Stimulated activated CD4-positive, alpha-beta T cell treated with anti-CD3 and anti-CD28 coated beads, TNF-alpha, amount 100 ng/mL, for 1 hour (primary cell): Measurements from ENCODE around the gene BCAS3.
"Not testable (repeated sequence)": the region's sequence is repeated elsewhere in the genome, so short reads cannot be mapped to it uniquely, and the experiment has no call there.

Source experiments
- DNase-seq, 3 donors: peaks; one replicate each; pipeline ENCODE4 v3.0.0-alpha.2; 2020; ENCODE audit warnings: low read depth in 3 of 3, low spot score in 1 of 3

BCAS3 gene

DNA sequence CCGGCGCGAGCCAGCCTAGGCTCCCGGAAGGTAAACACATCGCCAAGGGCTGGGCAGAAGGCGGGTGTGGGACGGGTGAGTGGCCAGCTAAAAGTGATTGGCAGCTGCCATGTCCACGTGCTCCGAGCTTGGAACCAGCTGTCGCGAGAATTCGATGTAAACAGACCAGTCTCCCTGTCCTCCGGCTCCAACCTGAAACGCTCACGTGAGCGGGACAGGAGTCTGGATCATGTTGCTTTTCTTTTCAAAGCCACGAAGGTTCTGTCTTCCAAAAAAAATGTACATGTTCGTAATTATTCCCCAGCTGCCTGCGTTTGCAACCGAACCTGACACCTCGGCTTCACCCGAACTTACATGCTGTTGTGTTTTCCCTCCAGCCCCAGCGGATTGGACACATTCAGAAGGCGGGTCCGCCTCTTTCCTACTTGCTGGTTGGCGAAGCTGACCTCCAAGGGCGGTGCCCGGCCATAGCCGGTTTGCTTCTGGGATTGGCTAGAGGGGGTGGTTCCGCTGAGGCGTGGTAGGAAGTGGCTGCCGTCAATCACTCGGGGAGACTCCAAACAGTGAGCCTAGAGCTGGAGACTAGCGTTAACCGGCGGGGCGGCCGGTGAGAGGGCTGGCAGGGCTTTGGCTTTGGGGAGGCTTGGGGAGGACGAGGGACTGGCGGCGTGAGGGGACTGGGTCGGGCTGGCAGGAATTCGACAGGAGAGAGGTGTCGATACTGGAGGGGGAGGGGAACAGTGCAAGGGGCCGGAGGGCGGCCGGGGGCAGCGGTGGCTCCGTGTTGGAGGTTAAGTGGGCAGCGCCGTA lies at the start of gene BCAS3:
Gene BCAS3 (plus strand): TSS at position 544 of the 810 bp plus-strand sequence.
- peak; percentile 82 to 87 (median 87) for DNase-seq

GRCh38 chr17:60628252-60628889 lies 49.3 kb upstream of the BCAS3 start:
- DNase-seq, result no peak

- no peak for DNase-seq
Measured at GRCh38 chr17:60629120-60629519, 48.5 kb upstream of the BCAS3 start.

- DNase-seq, result no peak
Measured at GRCh38 chr17:60630352-60630751, 47.3 kb upstream of the BCAS3 start.

- no peak for DNase-seq
Measured at GRCh38 chr17:60631119-60631518, 46.5 kb upstream of the BCAS3 start.

DNA sequence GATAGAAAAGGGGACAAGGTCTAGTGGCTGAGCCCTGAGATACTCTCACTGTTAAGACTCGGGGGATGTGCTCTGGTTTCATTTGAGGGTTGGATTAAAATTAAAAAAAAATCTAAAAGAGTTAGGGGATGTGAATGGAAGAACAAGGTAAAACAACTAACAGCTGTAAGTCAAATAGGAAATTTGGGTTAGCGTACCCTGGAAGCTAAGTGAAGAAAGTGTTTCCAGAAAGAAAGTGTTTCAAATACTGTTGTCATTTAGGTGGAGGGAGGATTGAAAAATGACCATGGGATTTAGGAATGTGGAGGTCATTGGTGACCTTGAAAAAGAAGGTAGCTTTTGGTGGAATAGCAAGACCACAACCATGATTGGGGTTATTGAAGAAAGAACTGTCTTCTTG lies 40.0 kb upstream of the BCAS3 start:
- no peak for DNase-seq

GRCh38 chr17:60639019-60639330 lies 38.7 kb upstream of the BCAS3 start:
- no peak for DNase-seq

GRCh38 chr17:60640503-60640902 lies 37.1 kb upstream of the BCAS3 start:
- DNase-seq, result no peak

DNA sequence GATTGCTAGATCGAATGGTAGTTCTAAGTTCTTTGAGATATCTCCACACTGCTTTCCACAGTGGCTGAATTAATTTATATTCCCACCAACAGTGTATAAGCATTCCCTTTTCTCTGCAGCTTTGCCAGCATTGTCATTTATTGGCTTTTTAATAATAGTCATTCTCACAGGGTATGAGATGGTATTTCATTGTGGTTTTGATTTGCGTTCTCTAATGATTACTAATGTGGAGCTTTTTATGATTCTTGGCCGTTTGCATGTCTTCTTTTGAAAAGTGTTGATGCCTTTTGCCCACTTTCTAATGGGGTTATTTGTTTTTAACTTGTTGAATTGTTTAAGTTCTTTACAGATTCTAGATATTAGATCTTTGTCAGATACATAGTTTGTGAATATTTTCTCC lies 36.5 kb upstream of the BCAS3 start:
- DNase-seq, result no peak

GRCh38 chr17:60641810-60642220 lies 35.8 kb upstream of the BCAS3 start:
- peak in 1 of 3 donors; percentile 9 for DNase-seq

DNA sequence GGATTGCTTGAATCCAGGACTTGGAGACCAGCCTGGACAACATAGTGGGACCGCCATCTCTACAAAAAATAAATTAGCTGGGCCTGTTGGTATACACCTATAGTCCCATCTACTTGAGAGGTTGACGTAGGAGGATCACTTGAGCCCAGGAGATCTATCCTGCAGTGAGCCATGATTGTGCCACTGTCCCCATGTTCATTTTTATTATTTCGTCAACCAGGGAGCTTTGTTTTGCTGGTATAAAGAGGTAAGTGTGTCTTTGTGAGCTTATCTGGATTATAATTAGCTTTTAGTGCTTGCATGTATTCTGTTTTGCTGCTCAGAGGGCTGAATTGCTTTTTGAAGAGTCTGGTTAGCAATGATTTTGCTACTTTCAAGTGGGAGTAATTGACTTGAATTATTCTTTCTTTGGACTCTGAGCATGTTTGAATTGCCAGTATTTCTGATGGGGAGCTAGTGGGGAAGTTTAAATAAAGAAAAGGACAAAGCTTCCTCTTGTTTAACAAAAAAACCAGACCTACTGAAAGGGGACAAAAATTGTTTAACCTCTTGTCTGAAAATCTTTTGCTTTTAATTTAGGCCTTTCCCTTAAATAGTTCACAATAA lies 31.6 kb upstream of the BCAS3 start:
- no peak for DNase-seq

DNA sequence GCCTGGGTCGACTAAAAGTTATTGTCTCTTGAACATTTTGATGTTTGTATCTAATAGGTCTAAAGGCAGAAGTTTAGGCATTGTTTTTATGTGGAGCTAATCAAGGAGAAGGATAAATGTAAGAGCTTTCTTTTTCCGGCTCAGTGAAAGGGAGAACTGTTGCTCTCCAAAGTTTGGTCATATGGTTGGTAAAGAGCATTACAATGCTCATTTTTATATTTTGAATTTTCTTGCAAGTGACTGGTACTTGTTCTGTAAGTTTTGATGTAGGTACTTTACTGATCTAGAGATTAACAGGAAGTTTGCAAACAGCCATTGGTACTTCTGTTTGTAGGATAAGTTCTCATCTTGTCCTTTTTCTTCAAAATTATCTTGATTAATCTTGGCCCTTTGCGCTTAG lies 30.9 kb upstream of the BCAS3 start:
- no peak for DNase-seq

DNA sequence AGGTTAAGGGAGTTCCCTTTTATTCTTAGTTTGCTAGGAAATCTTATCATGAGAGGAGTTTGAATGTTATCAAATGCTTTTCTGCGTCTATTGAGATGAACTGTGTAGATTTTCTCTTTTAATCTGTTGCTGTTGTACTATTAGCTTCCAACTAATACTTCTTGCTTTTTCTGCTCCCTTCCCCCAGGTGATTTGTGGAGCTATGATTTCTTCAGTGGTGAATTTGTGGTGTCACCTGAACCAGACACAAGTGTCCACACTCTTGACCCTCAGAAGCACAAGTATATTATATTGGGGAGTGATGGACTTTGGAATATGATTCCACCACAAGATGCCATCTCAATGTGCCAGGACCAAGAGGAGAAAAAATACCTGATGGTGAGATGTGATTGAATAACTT lies 29.9 kb upstream of the BCAS3 start:
- no peak for DNase-seq

DNA sequence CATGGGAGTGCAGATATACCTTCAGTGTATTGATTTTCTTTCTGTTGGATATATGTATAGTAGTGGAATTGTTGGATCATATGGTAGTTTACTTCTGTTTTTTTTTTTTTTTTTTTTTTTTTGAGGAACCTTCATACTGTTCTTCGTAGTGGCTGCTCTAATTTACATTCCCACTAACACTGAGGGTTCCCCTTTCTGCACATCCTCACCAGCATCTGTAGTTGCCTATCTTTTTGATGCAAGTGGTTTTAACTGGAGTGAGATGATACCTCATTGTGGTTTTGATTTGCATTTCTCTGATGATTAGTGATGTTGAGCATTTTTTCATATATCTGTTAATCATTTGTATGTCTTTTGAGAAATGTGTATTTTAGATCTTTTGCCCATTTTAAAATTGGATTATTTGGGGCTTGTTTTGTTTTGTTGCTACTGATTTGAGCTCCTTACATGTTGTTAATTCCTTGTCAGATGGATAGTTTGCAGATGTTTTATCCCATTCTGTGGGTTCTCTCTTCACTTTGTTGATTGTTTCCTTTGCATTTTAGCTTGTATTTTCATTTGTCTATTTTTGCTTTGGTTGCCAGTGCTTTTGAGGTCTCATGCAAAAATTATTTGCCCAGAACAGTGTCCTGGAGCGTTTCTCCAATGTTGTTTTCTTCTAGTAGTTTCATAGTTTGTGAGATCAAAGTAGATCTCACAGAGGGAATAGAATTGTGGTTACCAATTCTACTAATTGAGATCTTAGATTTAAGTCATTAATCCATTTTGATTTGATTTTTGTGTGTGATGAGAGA lies 25.0 kb upstream of the BCAS3 start:
- DNase-seq, result no peak

DNA sequence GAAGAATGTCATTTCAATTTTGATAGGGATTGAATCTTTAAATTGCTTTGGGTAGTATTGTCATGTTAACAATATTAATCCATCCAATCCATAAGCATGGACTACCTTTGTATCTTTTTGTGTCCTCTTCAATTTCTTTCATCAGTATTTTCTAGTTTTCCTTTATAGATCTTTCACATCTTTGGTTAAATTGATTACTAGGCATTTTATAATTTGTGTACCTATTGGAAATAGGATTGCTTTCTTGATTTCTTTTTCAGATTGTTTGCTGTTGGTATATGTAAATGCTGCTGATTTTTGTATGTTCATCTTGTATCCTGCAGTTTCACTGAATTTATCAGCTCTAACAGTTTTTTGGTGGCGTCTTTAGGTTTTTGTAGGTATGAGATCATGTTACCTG lies 24.1 kb upstream of the BCAS3 start:
- DNase-seq, result no peak

DNA sequence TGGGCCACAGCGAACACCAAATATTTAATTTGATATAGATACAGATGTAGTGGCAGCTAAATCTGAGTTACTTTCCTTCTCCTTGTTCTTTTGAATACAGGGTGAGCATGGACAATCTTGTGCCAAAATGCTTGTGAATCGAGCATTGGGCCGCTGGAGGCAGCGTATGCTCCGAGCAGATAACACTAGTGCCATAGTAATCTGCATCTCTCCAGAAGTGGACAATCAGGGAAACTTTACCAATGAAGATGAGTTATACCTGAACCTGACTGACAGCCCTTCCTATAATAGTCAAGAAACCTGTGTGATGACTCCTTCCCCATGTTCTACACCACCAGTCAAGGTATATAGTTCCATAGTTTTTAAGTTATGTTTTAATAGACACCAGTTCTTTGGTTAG lies 21.2 kb upstream of the BCAS3 start:
- DNase-seq, result no peak

GRCh38 chr17:60659156-60659555 lies 18.5 kb upstream of the BCAS3 start:
- no peak for DNase-seq

- DNase-seq, result no peak
Measured at GRCh38 chr17:60661489-60661888, 16.2 kb upstream of the BCAS3 start.

DNA sequence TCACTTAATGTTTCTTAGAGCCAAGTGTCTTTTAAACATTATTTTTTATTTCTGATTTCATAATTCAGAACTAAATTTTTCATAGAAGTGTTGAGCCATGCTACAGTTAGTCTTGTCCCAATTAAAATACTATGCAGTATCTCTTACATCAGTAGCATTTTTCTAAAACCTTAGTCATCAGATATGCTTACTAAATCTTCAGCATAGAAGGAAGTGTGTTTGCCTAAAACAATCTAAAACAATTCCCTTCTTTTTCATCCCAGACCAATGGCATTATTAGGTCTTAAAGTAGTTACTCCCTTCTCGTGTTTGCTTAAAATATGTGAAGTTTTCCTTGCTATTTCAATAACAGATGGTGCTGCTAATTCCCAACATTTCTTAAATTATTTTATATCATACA lies 13.6 kb upstream of the BCAS3 start:
- DNase-seq, result no peak

- no peak for DNase-seq
Measured at GRCh38 chr17:60665602-60666001, 12.0 kb upstream of the BCAS3 start.

DNA sequence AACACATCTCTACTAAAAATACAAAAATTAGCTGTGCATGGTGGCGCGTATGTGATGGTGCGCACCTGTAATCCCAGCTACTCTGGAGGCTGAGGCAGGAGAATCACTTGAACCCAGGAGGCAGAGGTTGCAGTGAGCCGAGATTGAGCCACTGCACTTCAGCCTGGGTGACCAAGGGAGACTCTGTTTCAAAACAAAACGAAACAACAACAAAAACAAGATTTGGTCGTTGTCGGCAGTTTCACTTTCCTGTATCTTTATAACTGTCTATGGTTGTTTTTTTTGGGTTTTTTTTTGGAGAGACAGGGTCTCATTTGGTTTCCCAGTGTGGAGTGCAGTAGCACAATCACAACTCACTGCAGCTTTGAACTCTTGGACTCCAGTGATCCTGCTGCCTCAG lies 8.9 kb upstream of the BCAS3 start:
- DNase-seq, result not testable (repeated sequence)

- no peak for DNase-seq
Measured at GRCh38 chr17:60671482-60671881, 6.2 kb upstream of the BCAS3 start.
